HPDE6-E6E7 (cell line): Measurements from ENCODE around the gene NTNG1.

Experiments
- DNase-seq: peaks from one replicate; pipeline ENCODE4 v3.0.0; 2011; ENCODE audit warnings: missing footprints; ENCODE audit errors: extremely low spot score

Gene NTNG1

GRCh38 chr1:107327446-107327845 lies 186.6 kb downstream of the NTNG1 start:
- no peak for DNase-seq

- DNase-seq = no peak
Measured at GRCh38 chr1:107328087-107328486, 187.2 kb downstream of the NTNG1 start.

DNA sequence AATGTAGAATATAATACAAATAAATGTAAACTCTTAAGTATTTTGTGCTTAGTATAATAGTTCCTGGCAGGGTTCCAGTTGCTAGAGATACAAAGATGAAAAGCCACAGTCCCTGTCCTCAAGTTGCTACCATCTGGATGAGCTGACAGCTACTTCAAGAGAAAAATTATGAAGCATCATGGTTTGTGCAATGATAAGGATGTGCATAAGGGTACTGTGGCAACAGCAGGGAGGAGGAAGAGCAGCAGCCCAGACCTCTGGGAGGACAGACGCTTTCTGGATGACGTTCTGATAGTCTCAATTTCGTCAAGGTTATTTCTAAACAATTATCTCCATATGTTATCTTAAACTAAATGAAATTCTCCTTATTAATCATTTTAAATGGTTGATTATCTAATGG lies 198.9 kb downstream of the NTNG1 start:
- DNase-seq = no peak

DNA sequence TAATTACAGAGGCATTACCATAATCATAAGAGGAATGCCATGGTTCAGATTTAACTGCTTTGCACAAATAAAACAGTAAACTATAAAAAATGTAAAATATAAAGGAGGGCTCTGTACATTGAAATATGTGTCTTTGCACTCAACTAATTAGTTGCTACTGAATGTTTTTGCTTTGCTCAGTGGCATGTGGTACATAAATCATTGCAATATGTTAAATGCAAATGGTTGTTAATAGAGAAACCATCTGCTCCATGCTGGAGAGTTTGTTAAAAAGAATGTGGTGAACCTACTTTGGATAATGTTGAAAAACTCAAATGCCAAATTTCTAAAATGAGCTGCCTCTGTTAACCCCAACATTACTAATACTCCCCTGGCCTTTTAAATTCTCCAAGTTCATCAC lies 201.5 kb downstream of the NTNG1 start:
- DNase-seq = no peak

GRCh38 chr1:107342768-107343167 lies 201.9 kb downstream of the NTNG1 start:
- no peak for DNase-seq

DNA sequence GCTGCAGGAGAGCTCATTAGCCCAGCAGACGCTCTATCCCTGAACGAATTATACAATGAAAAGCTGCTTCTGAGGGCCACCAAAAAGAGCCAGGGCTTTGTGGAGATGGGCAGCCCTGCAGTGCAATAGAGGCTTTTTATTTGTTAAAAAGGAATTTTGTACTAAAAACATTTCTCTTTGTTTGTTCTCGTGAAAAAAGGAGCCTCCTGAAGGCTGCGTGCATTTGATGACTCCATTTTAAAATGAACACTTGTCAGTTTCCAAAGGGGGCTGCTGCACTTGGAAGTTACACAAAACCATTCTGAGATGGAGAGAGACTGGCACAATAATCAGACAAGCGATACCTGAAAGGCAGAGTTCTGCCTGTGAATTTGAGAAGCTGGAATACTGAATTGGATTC lies 202.8 kb downstream of the NTNG1 start:
- no peak for DNase-seq

DNA sequence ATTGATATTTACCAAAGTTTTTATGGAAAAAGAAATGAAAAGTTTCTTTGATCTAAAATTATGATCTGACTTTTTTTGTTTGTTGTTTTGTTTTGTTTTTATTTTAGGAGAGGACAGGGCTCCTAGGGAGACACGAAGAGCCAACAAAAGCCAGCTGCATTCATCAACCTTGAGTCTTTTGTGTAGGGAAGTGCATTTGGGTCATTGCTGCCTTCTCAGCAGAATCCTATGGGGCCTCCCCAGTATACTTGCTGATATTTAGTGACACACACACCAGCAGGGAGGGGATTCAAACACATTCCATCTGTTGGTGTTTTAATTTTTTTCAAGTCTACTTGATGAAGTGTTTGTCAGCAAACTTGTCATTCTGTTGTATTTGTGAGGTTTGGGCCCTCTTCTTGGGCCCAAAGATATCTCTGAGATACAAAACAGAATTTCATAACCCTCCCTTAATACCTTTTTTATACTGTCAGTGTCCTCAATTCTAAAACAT lies 203.5 kb downstream of the NTNG1 start:
- no peak for DNase-seq

- no peak for DNase-seq
Measured at GRCh38 chr1:107344836-107345235, 204.0 kb downstream of the NTNG1 start.

DNA sequence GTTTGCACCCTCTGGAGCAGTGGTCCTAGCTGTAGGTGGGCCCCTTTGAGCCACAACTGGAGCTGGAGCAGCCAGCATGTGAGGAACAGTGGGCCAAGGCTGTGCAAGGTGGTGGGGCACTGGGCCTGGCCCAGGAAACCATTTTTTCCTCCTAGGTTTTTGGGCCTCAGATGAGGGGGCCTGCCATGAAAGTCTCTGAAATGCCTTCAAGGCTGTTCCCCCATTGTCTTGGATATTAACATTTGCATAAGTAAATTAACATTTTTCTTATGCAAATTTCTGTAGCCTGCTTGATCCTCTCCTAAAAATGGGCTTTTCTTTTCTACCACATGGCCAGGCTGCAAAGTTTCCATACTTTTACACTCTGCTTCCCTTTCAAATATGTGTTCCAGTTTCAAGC lies 212.0 kb downstream of the NTNG1 start:
- no peak for DNase-seq

- DNase-seq = no peak
Measured at GRCh38 chr1:107357376-107357775, 216.5 kb downstream of the NTNG1 start.

DNA sequence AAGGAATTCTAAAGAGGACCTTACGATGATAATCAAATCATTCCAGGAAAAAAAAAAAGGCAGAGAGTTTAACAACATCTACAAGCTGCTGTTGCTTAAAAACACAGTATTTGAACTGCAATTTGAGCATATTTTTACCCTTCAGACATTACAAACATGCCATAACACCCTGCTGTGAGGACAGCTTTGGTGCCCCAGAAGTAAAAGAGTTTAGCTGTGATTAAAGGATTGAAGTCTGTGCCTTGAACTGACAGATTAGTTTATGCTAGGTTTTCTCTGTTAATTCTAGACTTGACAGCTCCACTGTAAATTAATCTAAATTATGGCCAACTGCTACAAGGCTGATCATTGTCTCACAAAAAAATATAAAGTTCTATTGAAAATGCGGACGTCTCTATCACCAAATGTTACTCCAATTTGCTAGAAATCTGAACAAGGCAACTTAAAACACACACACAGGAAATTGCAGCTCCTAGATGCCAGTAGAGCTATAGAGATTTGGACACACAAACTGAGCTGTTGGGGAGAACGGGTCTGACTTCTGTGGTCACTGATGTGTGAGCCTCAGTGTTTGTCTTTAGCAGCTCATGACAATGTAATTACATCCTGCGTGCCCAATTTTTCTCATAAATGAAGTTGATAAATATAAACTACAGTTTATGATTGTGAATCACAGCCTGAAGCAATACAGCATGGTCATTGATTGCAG lies 217.9 kb downstream of the NTNG1 start:
- no peak for DNase-seq

- no peak for DNase-seq
Measured at GRCh38 chr1:107359472-107360241, 218.8 kb downstream of the NTNG1 start.

DNA sequence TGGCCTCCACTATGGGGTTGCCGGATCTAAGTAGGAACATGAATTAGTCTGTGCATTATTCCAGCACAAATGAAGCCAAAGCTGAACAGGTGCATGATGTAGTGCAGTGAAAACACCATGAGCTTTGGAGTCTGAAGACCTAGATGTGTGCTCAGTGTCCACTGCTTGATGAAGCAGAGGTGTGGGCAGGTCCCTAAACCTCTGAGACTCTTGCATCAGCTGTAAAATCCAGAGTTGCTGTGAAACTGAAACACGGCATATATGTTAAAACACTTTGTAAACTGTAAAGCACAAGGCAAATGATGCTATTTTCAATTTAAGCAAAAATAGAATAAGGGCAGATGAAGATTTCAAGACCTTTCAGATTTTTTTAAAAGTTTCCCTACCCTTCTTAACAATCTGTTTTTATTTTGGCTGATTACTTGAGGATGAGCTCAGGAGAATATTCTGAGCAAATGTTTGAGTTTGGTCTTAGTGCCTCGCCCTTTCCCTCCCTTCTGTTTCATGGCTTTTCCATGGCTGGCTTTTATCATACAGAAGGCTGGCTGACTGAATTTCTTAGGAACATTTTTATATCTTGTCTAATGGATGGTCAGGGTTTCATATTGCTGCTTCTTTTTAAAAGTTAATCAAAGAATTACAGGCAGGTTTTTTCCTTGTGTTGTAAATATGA lies 221.8 kb downstream of the NTNG1 start:
- DNase-seq = no peak

- no peak for DNase-seq
Measured at GRCh38 chr1:107363154-107363553, 222.3 kb downstream of the NTNG1 start.

- no peak for DNase-seq
Measured at GRCh38 chr1:107365527-107366240, 224.8 kb downstream of the NTNG1 start.

GRCh38 chr1:107378426-107378825 lies 237.6 kb downstream of the NTNG1 start:
- DNase-seq = no peak

DNA sequence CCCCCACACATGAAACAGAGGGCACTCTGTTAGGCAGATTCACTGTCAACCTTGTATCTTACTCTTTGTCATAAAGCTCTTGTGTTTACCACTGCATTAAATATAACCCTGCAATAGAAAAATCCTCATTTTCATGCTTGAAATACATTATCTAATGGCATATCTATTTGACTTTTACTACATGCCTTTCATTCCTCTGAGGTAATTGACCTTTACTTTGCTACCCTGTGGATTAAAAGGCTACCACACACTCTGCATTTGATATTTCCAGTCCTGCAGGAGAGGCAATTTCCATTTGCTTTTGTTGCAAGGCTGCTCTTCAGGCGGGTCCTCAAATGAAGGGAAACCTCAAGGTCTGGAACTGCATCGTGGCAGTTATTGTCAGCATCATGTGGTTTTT lies 238.0 kb downstream of the NTNG1 start:
- DNase-seq = no peak

- no peak for DNase-seq
Measured at GRCh38 chr1:107379826-107380225, 239.0 kb downstream of the NTNG1 start.

DNA sequence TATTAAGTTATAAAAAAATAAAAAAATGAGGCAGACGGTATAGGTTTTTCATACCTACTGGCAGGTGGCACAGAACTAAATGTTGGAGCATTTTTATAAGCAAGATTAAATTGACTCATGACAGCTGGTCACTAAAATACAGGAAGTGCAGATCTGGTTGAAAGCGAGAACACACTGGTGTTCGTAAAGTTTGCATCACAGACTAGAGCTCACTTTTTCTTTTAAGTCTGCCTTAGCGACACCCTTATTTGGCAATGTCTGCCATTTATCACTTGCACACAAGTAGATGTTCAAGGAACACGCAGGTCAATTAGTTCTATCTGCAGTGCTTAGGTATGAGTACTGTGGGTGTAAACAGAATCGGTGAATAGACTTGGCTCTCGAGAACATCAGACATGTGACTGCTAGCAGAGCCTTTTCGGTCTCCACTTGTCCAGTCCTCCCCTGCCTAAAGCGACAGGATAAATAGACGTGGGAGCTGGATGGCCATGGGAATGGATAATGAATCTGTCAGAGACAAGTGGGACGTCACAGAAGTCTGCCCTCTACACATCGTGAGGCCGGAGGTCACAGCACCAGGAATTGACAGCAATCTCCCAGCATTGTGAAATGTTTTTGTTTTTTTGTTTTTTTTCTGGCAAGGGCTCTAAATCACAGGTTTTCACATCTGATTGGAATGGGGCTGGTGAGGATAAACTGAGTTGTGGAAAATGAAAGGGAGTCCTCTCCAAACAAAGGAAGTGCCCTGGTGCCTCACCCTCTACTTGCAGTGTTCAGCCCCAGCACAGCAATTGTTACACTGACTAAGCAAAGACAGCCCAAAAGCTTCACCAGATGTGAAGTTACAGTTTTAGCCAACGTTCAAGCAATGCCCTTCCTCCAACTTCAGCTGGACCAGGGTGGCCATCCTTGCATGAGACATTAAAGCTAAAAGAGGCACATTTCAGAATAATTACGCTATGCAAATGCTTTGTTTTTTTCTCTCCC lies 248.9 kb downstream of the NTNG1 start:
- DNase-seq = no peak

DNA sequence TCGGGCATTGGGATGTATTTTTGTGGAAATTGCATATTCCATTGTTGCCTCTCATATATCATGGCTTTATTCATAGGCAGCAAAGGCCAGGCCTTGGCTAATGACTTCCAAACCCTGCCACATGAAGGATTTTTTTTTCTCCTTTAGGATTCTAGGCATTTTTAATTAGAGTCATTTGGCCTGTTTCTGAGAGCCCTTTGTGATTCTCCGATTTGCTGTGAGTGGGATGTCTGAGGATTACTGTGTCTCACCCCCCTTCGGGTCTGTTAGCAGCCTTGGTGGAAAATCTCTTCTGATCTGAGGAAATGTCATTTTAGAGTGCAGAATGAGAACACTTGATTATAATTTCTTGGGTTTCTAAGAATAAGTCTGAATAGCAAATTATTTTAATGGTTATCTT lies 253.5 kb downstream of the NTNG1 start:
- DNase-seq = no peak

DNA sequence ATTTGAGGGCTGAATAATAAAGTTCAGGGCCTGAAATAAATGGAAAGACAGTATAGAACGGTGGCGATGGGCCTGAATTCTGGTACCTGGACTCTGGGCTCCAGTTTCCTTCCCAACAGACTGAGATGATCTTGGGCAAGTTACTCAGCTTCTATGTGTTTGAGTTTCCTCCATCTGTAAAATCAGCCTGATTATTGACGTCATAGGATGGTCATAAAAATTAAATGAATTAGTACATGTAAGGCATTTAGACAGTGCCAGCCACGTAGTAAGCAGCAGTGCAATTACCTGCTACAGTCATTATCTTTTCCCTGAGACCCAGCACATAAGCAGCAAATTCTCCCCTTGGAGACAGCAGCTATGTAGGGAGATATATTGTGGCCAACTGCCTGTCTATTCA lies 260.9 kb downstream of the NTNG1 start:
- DNase-seq = no peak
